ENCODE results near the gene PRLHR.

Gene PRLHR

GRCh38 chr10:118586911-118587310, 8.5 kb downstream of the PRLHR start:
- DNase-seq: no peak

- no peak for DNase-seq
Observed at GRCh38 chr10:118585794-118586193, 9.7 kb downstream of the PRLHR start.

- no peak for DNase-seq
Observed at GRCh38 chr10:118585234-118585633, 10.2 kb downstream of the PRLHR start.

GRCh38 chr10:118584181-118584954, 11.1 kb downstream of the PRLHR start:
- peak; percentile 20 to 41 (median 36) for DNase-seq

DNA sequence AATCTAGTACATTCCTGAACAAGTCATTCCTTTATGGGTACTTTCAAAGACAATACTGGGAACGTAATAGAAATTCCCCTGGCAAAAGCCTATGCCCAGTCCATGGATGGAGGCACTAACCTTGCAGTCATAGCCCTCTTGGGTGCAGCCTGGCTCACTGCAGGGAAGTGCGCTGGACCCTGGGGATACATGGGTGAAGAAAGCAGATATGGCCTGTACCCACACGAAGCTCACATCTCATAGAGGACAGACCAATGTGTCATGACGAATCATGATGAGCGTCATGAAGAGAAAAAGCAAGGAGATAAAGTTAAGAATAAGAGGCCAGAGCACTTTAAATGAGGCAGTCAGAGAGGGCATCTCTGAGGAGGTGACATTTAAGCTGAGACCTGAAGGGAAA, 11.8 kb downstream of the PRLHR start:
- no peak for DNase-seq

DNA sequence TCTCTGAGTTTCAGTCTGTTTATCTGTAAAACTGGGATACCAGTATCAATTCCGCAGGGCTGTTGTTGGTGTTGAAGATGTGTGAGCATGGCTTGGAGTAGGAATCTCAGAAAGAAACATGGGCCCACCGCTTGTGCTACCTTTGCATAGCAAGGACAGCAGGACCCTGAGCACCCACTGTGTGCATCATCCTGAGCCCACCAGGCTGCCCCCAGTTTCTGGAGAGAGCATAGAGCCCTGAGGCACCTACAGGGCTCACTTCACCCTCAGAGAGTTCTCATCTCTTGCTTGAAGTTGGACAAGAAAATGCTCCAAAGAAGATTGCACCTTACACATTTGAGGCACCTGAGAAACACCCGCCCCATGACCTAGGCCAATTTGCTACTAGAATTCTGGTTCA, 12.9 kb downstream of the PRLHR start:
- no peak for DNase-seq

GRCh38 chr10:118581340-118581739, 14.1 kb downstream of the PRLHR start:
- DNase-seq: no peak

DNA sequence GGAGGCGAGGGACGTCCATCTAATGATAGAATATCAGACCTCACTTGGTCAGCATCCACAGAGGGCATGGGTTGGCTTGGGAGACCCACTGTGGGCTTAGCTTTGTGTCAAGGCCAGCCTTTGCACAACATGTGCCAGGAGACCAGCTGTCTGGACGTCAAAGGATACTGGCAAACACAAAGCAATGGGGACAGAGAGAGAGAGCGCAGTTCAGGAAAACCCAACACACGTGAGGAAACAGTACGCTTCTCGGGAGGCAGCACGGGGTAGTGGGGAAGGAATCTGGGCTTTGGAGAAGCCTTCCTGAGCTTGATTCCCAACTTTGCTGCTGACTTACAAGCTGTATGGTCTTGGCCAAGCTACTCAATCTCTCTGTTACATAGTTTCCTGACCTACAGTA, 14.7 kb downstream of the PRLHR start:
- no peak for DNase-seq

DNA sequence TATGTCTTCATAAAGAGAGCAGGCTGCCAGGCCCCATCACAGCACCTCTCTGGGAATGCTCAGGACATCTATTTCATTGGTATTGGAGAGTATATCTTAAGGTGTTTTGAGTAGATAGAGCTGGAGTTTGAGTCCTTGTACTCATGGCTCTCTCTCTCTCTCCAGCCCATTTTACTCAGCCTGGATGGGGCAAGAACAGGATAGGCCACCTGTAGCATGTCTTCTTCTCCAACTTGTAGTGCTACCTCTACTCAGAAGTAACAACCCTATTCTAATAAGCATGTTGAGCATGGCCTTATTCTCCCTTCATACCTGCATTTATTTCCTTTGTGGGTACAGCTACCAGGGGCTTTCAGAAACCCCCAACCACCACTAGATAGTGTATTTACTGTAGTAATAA, 21.9 kb downstream of the PRLHR start:
- DNase-seq: no peak

GRCh38 chr10:118572256-118573041, 23.0 kb downstream of the PRLHR start:
- DNase-seq: no peak

GRCh38 chr10:118571123-118571522, 24.3 kb downstream of the PRLHR start:
- DNase-seq: no peak

DNA sequence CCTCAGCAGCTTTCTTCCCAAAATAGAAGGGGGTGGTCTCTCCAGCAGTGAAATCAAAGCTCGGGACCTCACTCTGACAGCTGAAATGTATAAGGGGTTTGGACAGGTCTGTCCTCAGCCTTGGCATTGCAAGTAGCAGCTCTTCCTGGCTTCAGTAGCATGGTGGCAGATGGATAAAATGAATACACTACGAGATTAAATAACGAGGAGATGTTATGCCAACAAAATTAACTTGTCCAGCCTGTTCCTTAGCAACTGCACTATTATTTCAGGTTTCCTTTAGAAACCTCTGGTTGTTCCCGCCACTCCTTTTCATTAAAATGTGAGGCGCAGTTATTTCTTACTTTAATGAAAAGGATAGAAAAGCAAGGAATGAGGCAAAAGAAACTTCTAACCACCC, 24.9 kb downstream of the PRLHR start:
- DNase-seq: no peak

- no peak for DNase-seq
Observed at GRCh38 chr10:118569882-118570252, 25.6 kb downstream of the PRLHR start.

DNA sequence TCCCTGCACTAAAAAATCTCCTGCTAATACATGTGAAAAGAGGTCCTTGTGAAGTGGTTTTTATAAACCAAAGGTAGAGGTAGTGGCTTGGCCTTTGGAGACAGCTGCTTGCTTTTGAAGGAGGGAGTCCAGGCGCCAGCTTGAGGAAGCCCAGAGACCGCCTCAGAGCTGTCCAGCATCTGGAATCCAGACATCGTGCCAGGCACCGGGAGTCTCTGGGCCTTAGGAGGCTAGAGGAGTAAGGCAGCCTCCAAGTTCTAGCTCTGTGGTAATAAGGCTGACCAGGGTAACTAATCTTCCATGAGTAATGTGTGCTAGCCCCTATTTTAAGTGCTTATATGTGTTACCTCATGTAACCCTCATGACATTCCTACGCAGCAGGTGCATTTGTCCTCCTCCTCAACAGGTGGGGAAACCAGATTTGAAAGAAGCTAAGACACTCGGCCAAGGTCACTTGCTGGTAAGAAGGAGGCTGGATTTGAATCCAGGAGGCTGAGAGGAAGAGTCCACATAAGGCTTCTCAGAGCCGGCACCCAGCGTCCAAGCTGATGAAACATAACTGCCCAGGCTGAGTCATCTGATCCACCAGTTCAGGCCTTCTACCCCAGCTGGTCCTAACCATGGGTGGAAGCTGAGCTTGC, 26.1 kb downstream of the PRLHR start:
- DNase-seq: peak in 2 of 3 donors; percentile 15 to 22

DNA sequence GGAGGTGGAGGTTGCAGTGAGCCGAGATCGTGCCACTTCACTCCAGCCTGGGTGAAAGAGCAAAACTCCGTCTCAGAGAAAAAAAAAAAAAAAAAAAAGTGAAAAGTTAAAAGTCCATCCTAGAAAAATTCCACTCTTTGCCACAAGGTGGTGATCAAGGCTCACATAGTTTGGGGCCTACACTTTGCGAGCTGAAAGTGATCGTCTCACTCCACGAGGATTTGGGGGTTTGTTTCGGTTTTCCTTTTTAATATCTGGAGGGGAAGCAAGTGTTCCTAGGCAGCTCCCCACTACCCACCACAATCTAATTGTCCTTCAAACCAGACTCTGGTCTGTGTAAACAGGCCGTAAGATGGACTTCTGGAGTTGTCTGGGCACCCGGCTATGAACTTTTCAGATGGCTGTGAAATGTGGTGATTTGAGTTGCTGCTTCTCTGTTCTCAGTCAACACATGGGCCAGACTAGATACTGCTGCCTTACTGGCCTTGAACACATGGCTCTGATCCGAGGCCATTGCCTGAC, 27.1 kb downstream of the PRLHR start:
- DNase-seq: peak; percentile 78 to 89 (median 82)

DNA sequence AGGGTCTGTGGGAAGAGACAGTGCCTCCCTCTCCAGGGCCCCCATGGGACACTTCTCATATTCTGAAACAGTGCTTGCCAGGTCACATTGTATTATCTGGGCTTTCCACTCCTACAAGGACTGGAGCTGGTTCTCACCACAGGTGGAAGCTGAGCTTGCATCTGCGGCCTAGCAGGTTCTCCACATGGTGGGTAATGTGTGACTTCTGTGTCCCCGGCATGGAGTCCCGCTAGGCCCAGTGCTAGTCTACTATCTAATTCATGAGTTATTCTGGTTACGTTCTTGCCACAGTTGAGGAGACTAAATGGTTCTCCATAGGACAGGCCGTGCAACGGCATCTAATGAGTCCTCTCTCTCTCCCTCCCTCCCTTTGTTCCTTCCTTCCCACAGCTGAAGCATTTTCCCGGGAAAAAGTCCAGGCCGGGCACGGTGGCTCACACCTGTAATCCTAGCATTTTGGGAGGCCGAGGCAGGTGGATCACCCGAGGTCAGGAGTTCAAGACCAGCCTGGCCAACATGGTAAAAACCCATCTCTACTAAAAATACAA, 27.7 kb downstream of the PRLHR start:
- DNase-seq: no peak

DNA sequence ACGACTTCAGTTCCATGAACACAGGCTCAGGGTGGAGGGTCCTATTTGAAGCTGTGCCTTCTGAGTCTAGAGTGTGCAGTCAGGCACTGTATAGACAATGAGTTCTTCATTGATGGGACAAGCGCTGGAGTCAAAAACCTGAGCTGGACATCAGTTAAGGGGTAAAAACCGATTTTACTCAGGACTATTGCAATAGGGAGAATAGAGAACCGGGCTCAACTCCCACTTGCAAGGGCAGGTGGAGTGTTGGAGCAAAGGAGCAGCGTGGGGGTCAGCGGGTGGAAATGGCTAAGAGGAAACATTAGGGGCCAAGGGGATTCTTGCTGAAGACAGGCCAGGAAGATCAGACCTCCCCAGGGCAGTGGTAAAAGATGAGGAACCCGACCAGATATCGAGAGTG, 28.5 kb downstream of the PRLHR start:
- DNase-seq: no peak

GRCh38 chr10:118565301-118566075, 30.0 kb downstream of the PRLHR start:
- no peak for DNase-seq

DNA sequence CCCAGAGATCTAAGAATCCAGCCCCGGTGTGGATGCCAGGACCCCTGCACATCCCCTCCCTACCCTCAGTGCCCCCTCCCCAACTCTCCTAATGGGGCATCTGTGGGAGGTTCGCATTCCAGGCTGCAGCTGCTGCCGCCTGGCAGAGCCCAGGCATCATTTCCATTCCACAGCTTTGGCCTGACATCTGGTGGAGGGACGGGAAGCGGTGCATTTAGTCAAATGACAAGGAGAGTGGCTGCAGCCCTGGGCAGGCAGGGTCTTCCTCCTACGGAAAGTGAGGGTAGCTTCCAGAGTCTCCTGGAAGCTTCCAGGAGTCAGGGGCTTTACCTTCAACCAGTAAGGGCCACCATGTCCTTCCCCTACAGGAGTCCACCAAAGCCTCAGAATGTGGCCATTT, 30.8 kb downstream of the PRLHR start:
- no peak for DNase-seq

GRCh38 chr10:118564114-118564513, 31.3 kb downstream of the PRLHR start:
- DNase-seq: no peak

- DNase-seq: no peak
Observed at GRCh38 chr10:118563373-118563890, 32.0 kb downstream of the PRLHR start.

- DNase-seq: peak in 2 of 3 donors; percentile 72 to 77
Observed at GRCh38 chr10:118562851-118563250, 32.6 kb downstream of the PRLHR start.

All from suppressor macrophage treated with lipopolysaccharide for 1 hour (primary cell).